NCI-H2081 treated with DMSO at 0.1 percent for 48 hours (cell line): ENCODE measurements around the gene SLC27A4.

Source experiments
- DNase-seq: peaks from one replicate; lab custom pipeline; 2025; lab: John Stamatoyannopoulos, UW

Gene SLC27A4

DNA sequence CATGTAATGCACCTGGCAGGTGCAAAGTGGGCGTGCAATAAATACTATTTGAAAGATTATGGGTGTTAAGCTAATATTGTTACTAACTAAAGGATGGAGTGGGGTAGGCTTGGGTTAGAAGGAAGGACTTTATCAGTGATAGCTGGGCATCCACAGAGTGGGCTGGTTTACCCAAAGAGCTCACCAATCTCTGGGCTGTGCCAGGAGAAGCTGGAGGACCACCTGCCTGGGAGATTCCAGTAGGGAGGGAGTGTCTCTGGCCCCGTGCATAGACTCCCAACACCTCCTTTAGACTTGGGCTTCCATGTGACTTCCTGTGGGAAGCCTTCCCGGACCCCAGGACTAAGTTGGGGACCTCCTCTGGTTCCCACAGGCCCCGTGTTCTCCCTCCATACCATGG is 25.2 kb downstream of the SLC27A4 start:
- no peak for DNase-seq

GRCh38 chr9:128369024-128369706 is 28.8 kb downstream of the SLC27A4 start:
- no peak for DNase-seq

GRCh38 chr9:128370367-128370751 is 30.0 kb downstream of the SLC27A4 start:
- no peak for DNase-seq

DNA sequence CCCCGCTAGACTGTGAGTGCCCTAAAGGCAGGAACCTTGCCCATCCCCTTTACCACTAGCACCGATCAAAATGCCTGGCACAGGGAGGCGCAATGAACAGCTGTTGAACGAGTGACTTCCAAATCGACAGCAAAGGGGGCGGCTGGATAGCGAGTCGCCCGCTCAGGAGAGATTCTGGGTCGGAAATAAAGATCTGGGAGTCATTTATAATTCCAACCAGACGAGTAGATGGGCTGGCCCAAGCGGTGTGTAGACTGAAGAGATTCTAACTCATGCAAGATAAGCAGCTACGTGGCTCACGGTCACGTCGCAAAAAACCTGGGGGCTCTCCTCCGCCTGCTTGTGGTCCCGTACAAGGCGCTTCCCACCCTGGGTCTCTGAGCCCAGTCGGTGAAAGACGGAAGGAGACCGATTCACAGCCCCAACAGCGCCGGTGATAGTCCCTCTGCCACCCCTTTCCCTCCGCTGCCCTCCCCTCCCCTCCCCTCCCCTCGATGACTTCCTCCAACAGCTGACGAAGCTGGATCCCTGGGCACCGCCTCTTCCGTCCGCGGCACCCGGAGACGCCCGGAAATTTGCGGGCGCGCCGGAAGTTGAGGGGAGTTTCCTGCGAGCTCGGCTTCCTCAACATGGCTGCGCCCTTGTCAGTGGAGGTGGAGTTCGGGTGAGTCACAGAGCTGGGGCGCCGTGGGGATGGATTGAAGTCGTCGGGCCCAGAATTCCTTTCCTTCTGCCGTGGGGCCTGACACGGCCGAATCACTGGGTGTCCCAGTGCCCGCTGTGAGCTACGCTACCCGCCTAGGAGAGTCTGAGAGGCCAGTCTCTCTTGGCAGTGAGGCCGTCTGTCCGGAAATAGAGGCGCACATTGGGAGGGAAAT is 30.7 kb downstream of the SLC27A4 start, which contains the start of gene URM1:
Gene URM1, plus strand, starts transcription at position 623 of the 878 bp plus-strand sequence. Its CDS starts 7 bp downstream, at position 630.
- DNase-seq, result peak; percentile 65

DNA sequence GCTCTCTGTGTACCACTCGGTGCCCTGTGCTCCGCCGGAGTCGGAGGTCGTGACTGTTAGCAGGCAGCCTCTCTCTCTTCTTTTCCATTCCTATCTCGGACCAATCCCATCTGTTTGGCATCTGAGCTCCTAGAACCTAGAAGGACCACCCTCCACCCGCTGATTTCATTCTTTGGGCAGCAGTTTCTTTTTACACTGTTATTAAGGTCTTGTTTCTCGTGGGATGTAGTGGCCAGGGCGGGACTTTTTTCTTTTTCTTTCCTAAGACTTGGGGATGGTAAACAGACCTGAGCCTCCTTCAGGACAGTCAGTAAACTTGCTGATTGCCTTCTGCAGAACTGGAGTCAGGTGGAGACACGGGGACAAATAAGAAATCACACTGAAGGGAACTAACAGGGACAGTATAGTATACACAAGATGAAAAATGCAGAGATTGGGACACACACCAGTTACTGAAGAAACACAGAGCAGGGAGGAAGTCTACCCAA is 31.3 kb downstream of the SLC27A4 start:
- DNase-seq, result no peak

DNA sequence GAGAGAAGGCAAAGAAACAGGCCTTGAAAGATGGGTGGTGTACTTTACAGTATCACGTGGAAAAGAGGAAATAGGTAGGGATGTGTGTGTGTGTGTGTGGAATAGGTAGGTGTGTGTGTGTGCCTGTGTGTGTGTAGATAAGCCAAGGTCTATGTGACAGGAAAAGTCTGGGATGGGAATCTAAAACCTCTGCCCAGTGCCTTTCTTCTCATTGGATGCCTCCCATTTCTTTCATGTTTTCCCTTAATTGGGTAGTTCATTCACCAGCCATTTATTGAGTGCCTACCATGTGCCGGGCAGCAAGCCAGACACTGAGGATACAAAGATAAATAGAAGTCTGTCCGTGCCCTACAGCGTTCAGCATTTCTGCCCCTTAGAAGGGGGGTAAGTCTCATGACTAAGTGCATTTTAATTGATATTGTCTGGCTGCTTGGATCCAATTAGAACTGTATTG is 31.9 kb downstream of the SLC27A4 start:
- DNase-seq, result no peak

GRCh38 chr9:128372784-128373183 is 32.5 kb downstream of the SLC27A4 start:
- no peak for DNase-seq

- no peak for DNase-seq
Observed at GRCh38 chr9:128374221-128374675, 33.9 kb downstream of the SLC27A4 start.

GRCh38 chr9:128375865-128376264 is 35.5 kb downstream of the SLC27A4 start:
- no peak for DNase-seq

DNA sequence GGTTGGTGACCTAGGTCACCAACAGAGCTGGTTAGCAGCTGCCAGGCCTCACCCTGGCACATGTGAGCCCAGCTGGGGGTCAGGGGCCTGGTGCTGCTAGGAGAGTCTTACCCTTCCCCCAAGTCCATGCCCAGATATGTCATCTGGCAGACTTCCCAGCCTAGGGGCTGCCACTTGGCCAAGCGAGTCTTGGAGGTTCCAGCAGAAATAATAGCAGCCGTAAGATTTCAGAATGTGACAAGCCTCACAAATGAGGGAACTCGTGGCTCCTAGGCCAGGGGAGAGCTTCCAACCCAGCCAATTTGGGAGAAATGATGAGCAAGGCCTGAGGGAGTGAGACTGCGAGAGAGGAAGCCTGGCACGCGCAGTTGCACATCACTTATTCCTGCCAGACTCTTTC is 41.9 kb downstream of the SLC27A4 start:
- no peak for DNase-seq

GRCh38 chr9:128383007-128383753 is 42.9 kb downstream of the SLC27A4 start:
- DNase-seq, result no peak

DNA sequence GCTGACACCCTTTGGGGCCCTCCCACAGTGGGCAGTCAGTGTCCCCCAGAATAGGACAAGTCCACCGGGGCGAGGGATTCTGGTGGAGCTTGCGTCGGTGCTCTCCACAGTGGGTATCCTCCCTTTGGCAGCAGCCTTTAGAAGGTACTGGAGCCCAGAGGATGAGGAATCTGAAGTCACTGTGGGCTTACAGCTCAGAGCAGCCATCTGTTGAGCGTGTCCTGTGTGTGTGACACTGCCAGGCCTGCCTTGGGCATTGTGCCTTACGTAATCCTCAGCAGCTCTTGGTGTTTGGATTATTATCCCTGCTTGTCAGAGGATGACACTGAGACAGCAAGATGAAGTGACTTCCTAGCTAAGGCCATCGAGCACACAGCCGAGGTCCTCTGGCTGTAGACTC is 43.5 kb downstream of the SLC27A4 start:
- no peak for DNase-seq

DNA sequence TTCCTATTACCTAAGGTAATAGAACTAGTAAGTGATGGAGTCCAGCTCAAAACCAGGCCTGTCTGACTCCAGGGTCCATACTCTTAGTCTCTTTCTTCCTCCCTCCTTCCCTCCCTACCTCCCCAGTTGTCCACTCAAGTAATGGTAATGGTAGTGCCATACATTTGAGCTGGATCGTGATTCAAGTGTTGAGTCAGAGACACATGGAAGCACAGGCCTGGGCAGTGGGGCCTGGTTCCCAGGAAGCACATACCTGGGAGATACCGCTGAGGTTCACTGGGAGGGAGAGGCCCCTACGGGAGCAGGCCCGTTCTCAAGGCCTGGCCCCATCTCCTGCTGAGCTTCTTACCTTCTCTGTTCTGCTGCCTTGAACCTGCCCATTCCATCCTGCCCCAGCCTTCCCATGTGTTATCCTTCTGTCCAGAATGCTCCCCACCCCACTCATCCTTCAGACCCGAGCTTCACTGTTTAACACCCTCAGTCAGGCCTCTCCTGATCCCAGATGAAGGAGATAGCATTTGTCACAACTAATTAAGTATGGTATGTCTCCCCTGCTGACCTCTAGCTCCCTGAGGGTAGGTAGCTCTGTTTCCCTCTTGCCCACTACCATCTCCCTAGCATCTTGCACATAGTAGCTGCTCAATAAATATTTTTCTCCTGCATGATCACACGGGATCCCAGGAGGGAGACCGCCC is 44.6 kb downstream of the SLC27A4 start:
- no peak for DNase-seq

GRCh38 chr9:128385496-128386460 is 45.5 kb downstream of the SLC27A4 start:
- DNase-seq, result no peak

- no peak for DNase-seq
Observed at GRCh38 chr9:128388150-128388549, 47.8 kb downstream of the SLC27A4 start.

GRCh38 chr9:128389395-128390149 is 49.2 kb downstream of the SLC27A4 start:
- DNase-seq, result no peak

- no peak for DNase-seq
Observed at GRCh38 chr9:128390150-128390812, 50.0 kb downstream of the SLC27A4 start.

DNA sequence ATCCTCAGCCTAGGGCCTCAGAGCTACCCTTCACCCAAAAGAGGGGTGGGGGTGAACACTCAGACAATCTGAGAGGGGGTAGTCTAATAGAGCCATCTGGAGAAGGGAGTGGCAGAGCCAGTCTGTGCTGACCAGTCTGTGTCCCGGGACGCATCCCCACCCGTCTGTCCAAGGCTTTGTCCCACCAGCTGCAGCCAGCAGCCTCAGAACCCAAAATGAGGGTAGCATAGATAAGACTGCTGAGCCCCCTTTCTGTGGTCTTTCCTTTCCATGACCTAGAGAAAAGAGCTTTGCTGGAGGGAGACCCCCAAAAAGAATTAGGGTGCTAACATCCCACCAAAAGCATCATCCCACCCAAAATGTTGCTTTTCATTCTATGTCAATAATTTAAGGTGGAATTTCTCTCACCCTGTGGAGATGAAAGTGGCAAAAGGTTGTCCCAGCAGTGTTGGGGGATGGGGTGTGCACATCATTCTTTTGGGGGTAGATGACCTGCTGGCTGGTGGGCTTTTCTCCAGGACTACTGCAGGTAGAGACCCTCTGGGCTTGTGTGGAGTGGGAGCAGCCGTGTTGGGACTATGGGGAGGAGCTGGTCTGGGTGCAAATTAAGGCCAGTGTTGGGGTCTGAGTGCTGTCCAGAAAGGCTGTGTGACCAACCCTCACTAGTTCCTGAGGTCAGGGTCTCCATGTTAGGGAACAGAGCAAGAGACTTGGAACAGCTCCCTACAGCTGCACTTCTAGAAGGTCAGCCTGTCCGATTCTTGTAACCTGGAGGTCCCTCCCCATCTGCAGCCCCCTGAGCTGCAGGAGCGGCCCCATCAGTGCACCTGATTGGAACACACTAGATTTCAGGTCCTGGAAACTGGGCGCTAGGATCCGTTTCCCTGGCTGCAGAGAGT is 50.7 kb downstream of the SLC27A4 start:
- no peak for DNase-seq
